GM13976 (cell line): ENCODE results near the gene ZCWPW2.

Source experiments
- DNase-seq: peaks from one replicate; pipeline ENCODE4 v3.0.0; 2012; ENCODE audit warnings: low spot score
- CTCF ChIP-seq: IDR thresholded peaks from 2 replicates; pipeline ENCODE4 v1.5.1; 2012; ENCODE audit warnings: borderline replicate concordance, mild to moderate bottlenecking; ENCODE audit not compliant: insufficient read depth; ENCODE audit errors: extremely low read depth, missing control alignments, control extremely low read depth
- in situ Hi-C: fragments of 300-500 bp; cut with MboI; formaldehyde crosslinking; loops from one replicate; pipeline ENCODE4 v1.12.0; 2022; ENCODE audit warnings: low sequenced_read_pairs, mixed read lengths, inconsistent platforms; ENCODE audit not compliant: unreplicated experiment

Gene ZCWPW2

GRCh38 chr3:28348265-28348628 is 274 bp upstream of the ZCWPW2 start:
- no peak for DNase-seq
- in situ Hi-C loops: loop anchor here (25.0 kb wide), 1 partner anchor 1036 kb away; no protein-coding TSS in a partner anchor
- no peak for TF ChIP-seq CTCF

GRCh38 chr3:28349469-28350000 is 1.0 kb downstream of the ZCWPW2 start:
- no peak for TF ChIP-seq CTCF
- no peak for DNase-seq
- in situ Hi-C loops: loop anchor here (25.0 kb wide), 1 partner anchor 1037 kb away; no protein-coding TSS in a partner anchor

- TF ChIP-seq CTCF: no peak
- DNase-seq: no peak
- in situ Hi-C loops: no loop called here
Measured at GRCh38 chr3:28376424-28376823, 27.9 kb downstream of the ZCWPW2 start.

GRCh38 chr3:28386049-28386448 is 37.5 kb downstream of the ZCWPW2 start:
- in situ Hi-C loops: no loop called here
- DNase-seq: no peak
- TF ChIP-seq CTCF: no peak

- no peak for TF ChIP-seq CTCF
- in situ Hi-C loops: no loop called here
- DNase-seq: no peak
Measured at GRCh38 chr3:28388978-28389377, 40.5 kb downstream of the ZCWPW2 start.

GRCh38 chr3:28399206-28399605 is 50.7 kb downstream of the ZCWPW2 start:
- DNase-seq: no peak
- no peak for TF ChIP-seq CTCF
- in situ Hi-C loops: no loop called here
